ENCODE data around the gene HK3. TPM values are rescaled to one million over a fixed set of nuclear protein-coding genes. Genes with fewer than 3 reads are reported as not detected.

HK3 gene
- total RNA-seq, 1 donor from 2014 or later = 61.2 TPM

- no peaks in the 10 kb centered on the region for H3K4me1 ChIP-seq
- peaks cover 74% of the 10 kb centered on the region for H3K27me3 ChIP-seq (ENCODE audit: low read depth)
- no peak overlapping the region for H3K27ac ChIP-seq
- no peaks in the 10 kb centered on the region for H3K9me3 ChIP-seq
- ATAC-seq (no peak), DNase-seq (no peak)
- H3K36me3 ChIP-seq = no peaks in the 10 kb centered on the region
- intact Hi-C loops (cut with DNase I) = no loop called here
- no peak overlapping the region for H3K4me3 ChIP-seq
- no peak for TF ChIP-seq CTCF (IDR thresholded peaks at IDR 0.05)
These were observed 33.2 kb downstream of the HK3 start for GRCh38 chr5:176865964-176866363.

- no peaks in the 10 kb centered on the region for H3K9me3 ChIP-seq
- H3K4me3 ChIP-seq = no peak overlapping the region
- no peak overlapping the region for H3K27ac ChIP-seq
- H3K36me3 ChIP-seq = no peaks in the 10 kb centered on the region
- no peak for ATAC-seq
- DNase-seq = no peak
- no peaks in the 10 kb centered on the region for H3K4me1 ChIP-seq
- intact Hi-C loops (cut with DNase I) = no loop called here
- peaks cover 81% of the 10 kb centered on the region for H3K27me3 ChIP-seq (ENCODE audit: low read depth)
- TF ChIP-seq CTCF (IDR thresholded peaks at IDR 0.05) = no peak
These were observed 34.4 kb downstream of the HK3 start for GRCh38 chr5:176864755-176865154.

- intact Hi-C loops (cut with DNase I) = no loop called here
- DNase-seq = no peak
- Histone ChIP-seq H3K4me3 (no peak overlapping the region), H3K27me3 (ENCODE audit: low read depth) (peaks cover 79% of the 10 kb centered on the region), H3K36me3 (no peaks in the 10 kb centered on the region), H3K4me1 (no peaks in the 10 kb centered on the region), H3K27ac (no peak overlapping the region), H3K9me3 (no peaks in the 10 kb centered on the region)
- no peak for TF ChIP-seq CTCF (IDR thresholded peaks at IDR 0.05)
- no peak for ATAC-seq
These were observed 35.4 kb downstream of the HK3 start for GRCh38 chr5:176863765-176864098.

- TF ChIP-seq CTCF (IDR thresholded peaks at IDR 0.05) = no peak
- peaks cover 75% of the 10 kb centered on the region for H3K27me3 ChIP-seq (ENCODE audit: low read depth)
- DNase-seq = no peak
- intact Hi-C loops (cut with DNase I) = no loop called here
- no peaks in the 10 kb centered on the region for H3K36me3 ChIP-seq
- H3K4me3 ChIP-seq = no peak overlapping the region
- ATAC-seq = no peak
- H3K4me1 ChIP-seq = no peaks in the 10 kb centered on the region
- H3K27ac ChIP-seq = no peak overlapping the region
- H3K9me3 ChIP-seq = no peaks in the 10 kb centered on the region
These were observed 35.9 kb downstream of the HK3 start for GRCh38 chr5:176863041-176863764.

GRCh38 chr5:176862330-176862995 lies 36.7 kb downstream of the HK3 start:
- ATAC-seq (peak in 1 of 2 donors; percentile 4), DNase-seq (no peak)
- H3K27me3 ChIP-seq (ENCODE audit: low read depth) = peaks cover 77% of the 10 kb centered on the region

More at GRCh38 chr5:176862330-176862995, 36.7 kb downstream of the HK3 start:
- no peak overlapping the region for H3K27ac ChIP-seq
- TF ChIP-seq CTCF (IDR thresholded peaks at IDR 0.05) = no peak
- H3K4me1 ChIP-seq = no peaks in the 10 kb centered on the region
- intact Hi-C loops (cut with DNase I) = no loop called here
- no peaks in the 10 kb centered on the region for H3K9me3 ChIP-seq
- H3K4me3 ChIP-seq = no peak overlapping the region
- H3K36me3 ChIP-seq = no peaks in the 10 kb centered on the region
